HG03520 (cell line): Measurements from ENCODE around the gene CXorf38.
"Not testable (repeated sequence)": the region's sequence is repeated elsewhere in the genome, so short reads cannot be mapped to it uniquely, and the experiment has no call there.

Source experiments
- ATAC-seq: cut with Tn5 transposase; IDR thresholded peaks from one replicate; pipeline ENCODE4 v1.9.1; 2021; ENCODE audit warnings: mild to moderate bottlenecking, moderate library complexity; ENCODE audit not compliant: unreplicated experiment

Gene CXorf38

GRCh38 chrX:40632199-40632598 lies 15.2 kb downstream of the CXorf38 start:
- ATAC-seq: no peak

DNA sequence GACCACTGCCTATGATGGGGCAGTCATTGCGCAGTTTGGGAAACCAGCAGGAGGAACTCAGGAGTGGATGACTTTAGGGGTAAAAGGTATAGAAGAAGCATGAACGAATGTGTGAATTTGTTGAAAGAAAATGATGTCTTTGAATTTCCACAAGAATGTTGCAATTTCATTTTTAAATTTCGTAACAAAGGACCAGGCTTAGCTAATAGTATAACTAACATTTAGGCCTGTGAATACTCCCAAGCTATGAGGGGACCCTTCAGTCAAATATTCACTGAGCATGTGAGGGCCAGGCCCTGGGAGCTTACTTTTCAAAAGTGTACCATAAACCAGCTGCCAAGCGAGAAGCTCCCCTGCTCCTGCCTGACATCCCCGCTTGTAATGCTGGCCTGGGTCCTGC lies 18.9 kb downstream of the CXorf38 start:
- ATAC-seq: no peak

DNA sequence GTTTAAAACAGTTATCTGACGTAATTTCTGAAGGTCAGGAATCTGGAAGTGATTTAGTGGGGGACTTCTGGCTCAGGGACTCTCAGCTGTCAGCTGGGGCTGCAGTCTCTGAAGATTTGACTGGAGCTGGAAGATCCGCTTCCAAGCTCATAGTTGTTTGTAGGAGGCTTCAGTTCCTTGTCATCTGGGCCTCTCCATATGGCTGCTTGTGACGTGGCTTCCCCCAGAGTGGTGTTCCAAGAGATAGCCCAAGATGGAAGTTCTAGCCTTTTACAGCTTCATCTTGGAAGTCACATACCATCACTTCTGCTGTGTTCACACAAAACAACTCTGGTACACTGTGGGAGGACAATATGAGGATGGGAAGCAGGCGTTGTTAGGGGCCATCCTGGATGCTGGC lies 22.1 kb downstream of the CXorf38 start:
- no peak for ATAC-seq

- no peak for ATAC-seq
Measured at GRCh38 chrX:40623665-40624064, 23.7 kb downstream of the CXorf38 start.

GRCh38 chrX:40623139-40623536 lies 24.2 kb downstream of the CXorf38 start, which contains the start of gene MPC1L:
Gene MPC1L, plus strand, starts transcription at chrX:40623428. Its CDS starts 138 bp downstream, at chrX:40623566.
- no peak for ATAC-seq

DNA sequence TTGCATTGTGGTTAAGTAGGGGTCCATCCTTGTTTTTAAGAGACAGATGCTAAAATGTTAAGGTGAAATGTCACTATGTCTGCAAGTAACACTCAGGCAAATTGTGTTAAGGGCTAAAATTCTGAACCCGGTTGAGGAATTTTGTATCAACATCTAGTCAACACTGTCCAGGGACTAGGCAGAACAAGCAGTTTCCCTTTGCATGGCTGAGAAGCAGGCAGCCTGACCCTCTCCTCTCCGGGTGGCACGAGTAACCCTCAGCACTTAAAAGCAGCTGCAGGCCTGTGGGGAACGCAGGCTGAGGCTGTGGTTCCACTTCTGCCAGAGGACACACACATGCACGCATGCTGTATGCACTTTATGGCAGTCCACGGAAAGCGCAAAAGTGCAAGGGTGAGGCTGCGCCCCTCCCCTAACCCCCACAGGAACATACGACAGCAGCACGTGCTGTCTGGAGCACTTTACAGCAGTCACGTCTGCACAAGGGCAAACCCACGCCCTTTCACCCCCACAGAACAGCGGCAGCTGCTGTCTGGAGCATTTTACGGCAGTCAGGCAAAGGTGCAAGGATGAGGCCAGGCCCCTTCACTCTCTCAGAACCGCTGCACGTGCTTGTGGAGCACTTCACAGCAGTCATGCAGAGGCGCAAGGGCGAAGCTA lies 24.8 kb downstream of the CXorf38 start:
- no peak for ATAC-seq

GRCh38 chrX:40617566-40617965 lies 29.8 kb downstream of the CXorf38 start:
- no peak for ATAC-seq

DNA sequence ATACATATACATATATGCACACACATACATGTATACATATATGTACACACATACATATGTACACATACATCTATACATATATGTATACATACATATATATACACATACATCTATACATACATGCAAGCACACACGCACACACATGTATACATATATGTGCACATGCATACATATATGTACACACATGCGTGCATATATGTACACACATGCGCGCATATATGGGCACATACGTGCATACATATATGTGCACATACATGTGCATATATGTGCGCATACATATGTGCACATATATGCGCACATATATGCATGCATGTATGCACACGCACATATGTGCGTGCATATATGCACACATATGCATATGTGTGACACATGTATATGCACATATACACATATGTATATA lies 31.4 kb downstream of the CXorf38 start:
- no peak for ATAC-seq

DNA sequence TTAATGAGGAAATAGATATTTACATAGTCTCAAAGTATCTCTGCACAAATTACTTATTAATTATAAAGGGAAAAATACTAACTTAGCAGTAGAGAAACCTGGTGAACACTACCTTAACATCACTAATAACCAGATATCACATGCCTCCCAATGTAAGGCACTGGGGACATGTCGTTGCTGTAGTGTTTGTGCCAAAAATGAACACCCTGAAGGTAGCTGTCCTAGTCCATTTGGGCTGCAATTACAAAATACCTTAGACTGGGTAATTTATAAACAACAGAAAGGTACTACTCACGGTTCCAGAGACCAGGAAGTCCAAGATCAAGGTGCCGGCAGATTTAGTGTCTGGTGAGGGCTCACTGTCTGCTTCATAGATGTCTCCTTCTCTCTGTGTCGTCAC lies 34.9 kb downstream of the CXorf38 start:
- no peak for ATAC-seq

GRCh38 chrX:40607381-40607780 lies 40.0 kb downstream of the CXorf38 start:
- ATAC-seq: no peak

- ATAC-seq: no peak
Measured at GRCh38 chrX:40603446-40603845, 43.9 kb downstream of the CXorf38 start.

DNA sequence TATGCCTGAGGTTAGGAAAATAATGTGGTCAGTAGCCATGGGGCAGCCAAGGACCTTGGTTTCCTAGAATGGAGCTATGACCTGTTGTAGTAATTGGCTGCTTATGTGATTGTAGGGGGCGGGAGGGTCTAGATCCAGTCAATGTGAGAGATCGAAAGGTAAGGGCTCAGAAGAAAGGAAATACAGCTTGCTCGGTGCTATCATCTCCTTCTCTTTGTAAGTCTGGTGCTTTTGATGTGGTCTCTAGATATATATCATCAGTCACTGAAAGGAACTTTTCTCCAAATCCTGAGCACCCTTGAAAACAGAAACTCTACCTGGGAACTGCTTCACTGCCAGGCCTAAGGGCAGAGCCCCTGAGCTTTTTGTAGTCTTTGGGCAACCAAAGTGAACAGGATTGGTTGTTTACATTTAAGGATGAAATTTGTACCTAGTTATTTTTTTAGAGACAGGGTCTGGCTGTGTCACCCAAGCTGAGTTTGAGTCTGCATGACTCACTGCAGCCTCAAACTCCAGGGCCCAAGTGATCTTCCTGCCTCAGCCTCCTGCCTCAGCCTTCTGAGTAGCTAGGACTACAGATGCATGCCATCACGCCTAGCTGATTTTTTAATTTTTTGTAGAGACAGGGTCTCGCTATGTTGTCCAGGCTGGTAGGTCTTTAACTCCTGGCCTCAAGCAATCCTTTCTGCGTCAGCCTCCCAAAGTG lies 57.6 kb downstream of the CXorf38 start:
- ATAC-seq: not testable (repeated sequence)

DNA sequence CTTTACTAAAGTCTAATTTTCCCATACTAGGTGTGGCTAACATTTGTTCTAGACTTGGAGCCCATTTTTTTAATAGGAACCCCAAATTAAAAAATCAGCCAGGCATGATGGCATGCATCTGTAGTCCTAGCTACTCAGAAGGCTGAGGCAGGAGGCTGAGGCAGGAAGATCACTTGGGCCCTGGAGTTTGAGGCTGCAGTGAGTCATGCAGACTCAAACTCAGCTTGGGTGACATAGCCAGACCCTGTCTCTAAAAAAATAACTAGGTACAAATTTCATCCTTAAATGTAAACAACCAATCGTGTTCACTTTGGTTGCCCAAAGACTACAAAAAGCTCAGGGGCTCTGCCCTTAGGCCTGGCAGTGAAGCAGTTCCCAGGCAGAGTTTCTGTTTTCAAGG lies 59.7 kb downstream of the CXorf38 start:
- ATAC-seq: not testable (repeated sequence)

DNA sequence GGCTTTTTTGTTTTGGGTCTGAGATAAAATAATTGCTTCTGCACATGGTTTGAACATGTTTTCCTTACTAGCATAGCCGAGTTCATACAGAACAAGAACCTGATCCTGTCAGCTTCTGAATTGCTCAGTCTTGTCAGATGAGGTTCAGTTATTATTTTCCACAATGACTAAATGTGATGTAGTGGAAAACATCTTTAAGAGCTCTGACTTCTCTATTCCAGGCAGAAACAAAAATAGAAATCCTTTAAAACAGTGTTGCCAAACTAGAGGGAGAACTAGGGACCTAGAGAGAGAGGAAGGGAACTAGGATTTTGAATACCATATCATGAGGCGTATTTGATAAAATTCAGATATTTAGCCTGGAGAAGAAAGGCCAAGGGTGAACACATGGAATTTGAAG lies 64.5 kb downstream of the CXorf38 start:
- no peak for ATAC-seq

- ATAC-seq: not testable (repeated sequence)
Measured at GRCh38 chrX:40582178-40582577, 65.2 kb downstream of the CXorf38 start.

DNA sequence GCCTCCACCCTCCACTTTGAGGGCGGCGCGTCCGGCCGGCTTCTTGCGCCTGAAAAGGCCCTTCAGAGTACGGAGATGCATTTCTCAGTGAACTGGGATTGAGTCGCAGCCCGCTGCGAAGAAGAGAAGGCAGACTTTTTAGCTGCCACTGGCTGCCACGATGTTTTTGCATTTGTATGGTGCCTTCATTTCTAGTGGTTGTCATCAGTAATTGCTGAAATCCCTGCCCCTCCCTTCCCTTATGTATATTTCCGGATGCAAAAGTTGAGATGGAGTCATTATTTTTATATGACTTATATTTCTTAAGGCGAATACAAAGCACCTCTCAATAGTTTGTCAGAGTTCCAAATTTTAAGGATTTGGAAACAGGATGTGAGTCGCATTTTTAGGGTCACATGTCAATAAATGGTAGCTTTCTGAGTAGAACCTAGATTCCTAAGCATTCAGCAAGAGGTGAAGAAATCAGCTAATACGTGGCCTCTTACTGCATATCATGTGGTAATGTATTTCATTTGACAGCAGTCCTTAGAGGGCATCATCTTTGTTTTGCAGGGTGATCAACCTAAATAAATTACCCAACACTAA lies 65.9 kb downstream of the CXorf38 start:
- no peak for ATAC-seq

DNA sequence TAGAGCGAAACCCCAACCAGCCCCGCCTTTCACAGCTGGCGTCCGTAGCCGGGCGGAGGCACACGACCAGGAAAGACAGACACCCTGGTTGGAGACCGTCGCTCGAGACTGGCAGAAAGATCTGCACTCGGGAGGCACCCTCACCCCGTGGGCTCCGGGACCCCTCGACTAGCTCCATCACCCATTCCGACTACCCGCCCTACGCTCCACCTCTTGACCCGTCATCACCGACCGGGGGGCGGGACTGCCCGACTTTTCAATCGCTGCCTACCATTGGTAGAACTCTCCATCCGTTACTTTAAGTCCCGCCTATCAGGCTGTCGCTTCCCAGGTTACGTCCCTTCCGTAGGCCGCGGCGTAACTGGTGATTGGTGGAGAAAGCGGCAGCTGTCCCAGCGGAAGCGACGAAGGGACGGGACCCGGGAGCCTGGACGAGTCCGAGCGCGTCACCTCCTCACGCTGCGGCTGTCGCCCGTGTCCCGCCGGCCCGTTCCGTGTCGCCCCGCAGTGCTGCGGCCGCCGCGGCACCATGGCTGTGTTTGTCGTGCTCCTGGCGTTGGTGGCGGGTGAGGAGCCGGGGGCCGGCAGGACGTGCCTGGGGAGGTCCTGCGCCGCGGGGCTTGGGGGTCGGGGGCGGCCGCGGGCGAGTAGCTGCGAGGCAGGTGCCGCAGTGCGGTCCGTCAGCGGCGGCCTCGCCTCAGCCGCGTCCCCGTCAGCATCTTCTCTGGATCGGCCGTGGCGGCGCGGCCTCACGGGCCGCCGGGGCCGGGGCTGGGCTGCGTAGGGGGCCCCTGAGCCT lies 66.6 kb downstream of the CXorf38 start, which contains the start of gene ATP6AP2:
ATP6AP2 (plus strand) TSS at position 434 of the 799 bp plus-strand sequence; CDS start at position 530, 96 bp downstream.
- ATAC-seq: peak; percentile 91

DNA sequence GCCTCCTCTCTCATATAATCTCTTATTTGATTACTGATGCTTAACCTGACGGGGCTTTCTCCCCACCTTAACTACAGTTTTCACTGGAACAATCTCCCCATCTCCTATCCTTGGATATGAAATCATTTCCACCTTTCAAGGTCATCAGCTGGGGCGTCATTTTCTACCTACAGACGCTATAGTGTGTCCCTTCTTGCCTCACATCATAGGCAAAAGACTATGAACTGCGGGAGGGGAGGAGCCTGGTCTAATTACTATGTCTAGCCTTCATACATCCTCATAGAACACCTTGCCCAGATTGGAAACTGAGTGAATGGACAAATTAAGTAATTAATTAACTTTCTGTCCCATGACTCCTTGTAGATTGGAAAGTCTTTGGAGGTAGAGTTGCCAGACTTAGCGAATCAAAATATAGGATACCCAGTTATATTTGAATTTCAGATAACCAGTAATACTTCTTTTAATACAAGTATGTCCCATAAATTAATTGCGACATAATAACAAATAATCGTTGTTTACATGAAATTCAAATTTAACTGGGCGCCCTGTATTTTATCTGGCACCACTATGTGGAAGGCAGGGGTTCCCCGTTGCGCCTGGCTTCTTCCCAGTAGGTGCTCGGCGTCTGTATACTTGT lies 67.3 kb downstream of the CXorf38 start:
- no peak for ATAC-seq

GRCh38 chrX:40579141-40579540 lies 68.2 kb downstream of the CXorf38 start:
- no peak for ATAC-seq

- ATAC-seq: no peak
Measured at GRCh38 chrX:40578039-40578695, 69.2 kb downstream of the CXorf38 start.
